GM21619 (cell line): ENCODE results near the gene NCAM1.

Source experiments
- ATAC-seq: cut with Tn5 transposase; IDR thresholded peaks from one replicate; pipeline ENCODE4 v1.9.1; 2021; ENCODE audit not compliant: unreplicated experiment

Gene NCAM1

DNA sequence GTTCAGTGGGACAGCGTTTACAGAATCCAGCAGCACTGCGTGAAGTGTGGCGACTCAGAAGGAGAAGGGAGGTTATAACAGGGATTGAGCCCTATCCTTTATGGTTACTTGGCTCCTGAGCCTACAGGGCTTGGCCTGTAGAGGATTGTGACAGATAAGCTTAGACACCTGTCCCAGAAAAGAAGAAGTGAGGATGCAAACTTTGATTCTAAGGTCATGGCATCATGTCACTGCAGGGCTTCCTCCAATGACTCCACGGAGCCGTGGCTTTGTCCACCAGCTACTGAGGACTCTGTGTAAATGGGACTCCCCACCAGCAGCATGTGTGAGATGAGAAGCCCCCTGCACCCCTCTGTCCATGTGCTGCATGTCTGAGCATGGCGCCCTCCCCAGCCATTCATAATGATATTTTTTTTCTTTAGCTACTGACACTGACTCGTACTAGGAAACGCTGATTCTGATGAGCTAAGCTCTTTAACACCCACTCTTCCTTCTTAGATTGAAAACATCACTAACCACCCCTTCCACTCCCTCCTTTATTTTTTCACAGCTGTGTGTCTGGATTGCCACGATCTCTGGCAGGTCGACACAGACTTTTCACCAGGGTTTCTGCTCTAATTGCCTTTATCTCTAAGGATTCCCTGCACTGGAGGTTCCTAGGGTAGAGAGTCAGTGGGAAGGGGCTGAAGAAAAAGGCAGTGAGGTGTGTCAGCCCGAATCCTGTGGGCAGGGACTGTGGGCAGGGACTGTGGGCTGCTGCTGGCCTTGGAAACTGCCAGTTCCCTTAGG, 287.7 kb downstream of the NCAM1 start:
- ATAC-seq, result no peak

DNA sequence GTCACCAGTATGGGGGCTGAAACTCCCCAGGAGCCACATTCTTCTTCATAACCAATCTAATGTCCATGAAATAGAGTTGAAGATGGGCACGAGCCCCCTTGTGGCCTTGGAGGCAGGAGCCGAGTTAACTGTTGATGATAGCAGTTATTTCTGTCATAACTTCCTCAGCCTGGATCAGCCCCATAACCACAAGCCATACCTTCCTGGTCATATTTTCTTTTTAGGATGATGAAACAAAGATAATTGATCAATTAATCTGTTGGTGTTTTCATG, 288.2 kb downstream of the NCAM1 start:
- no peak for ATAC-seq

- no peak for ATAC-seq
Observed at GRCh38 chr11:113249786-113250185, 288.6 kb downstream of the NCAM1 start.

- no peak for ATAC-seq
Observed at GRCh38 chr11:113251281-113251680, 290.1 kb downstream of the NCAM1 start.

DNA sequence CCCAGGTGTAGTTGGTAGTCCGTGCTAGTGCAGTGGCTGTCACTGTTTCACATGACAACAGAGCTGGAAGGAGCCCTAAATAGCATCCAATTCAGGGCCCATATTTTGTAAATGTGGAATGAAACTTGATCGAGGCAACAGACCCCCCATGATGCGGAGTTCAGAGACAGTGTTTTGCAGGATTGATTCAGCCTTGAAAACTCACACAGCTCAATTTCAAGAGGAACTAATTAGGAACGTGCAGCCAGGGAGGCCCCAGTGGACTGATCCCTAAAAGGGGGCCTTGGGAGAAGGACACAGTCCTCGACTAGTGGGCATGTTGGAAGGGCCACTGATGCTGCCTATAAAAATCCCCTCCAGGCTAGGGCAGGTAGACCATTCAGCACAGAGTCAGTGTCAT, 292.2 kb downstream of the NCAM1 start:
- no peak for ATAC-seq

DNA sequence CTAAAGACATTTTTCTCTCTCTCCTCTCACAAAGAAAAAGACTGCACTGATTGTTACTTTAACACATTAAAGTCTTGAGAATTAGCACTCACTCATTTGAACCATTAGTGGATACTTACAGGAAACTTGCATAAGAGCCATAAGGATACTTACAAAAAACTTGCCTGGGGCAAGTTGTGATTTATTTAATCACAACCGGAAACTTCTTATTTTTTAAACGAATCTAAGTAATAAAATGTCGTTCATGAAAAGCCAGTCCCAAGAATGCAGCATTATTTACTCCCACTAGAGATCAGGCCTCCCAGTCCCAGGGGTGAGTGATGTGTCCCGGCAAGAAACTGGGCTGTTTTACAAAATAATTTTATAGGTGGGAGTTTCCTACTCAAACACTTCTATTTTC, 293.9 kb downstream of the NCAM1 start:
- ATAC-seq, result no peak

DNA sequence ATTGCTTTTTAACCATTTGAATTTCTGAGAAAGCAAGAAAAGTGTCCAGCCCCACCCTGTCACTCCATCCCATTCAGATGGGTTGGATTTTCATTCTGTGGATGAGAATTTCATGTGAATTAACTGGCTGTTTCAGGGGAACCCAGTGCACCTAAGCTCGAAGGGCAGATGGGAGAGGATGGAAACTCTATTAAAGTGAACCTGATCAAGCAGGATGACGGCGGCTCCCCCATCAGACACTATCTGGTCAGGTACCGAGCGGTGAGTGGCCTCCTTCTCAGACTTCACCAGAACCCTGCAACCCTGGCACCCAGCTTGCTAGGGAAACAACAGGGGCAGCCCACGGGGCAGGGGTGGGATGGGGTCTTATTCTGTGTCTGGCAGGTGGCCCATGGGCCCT, 294.5 kb downstream of the NCAM1 start:
- ATAC-seq, result no peak

DNA sequence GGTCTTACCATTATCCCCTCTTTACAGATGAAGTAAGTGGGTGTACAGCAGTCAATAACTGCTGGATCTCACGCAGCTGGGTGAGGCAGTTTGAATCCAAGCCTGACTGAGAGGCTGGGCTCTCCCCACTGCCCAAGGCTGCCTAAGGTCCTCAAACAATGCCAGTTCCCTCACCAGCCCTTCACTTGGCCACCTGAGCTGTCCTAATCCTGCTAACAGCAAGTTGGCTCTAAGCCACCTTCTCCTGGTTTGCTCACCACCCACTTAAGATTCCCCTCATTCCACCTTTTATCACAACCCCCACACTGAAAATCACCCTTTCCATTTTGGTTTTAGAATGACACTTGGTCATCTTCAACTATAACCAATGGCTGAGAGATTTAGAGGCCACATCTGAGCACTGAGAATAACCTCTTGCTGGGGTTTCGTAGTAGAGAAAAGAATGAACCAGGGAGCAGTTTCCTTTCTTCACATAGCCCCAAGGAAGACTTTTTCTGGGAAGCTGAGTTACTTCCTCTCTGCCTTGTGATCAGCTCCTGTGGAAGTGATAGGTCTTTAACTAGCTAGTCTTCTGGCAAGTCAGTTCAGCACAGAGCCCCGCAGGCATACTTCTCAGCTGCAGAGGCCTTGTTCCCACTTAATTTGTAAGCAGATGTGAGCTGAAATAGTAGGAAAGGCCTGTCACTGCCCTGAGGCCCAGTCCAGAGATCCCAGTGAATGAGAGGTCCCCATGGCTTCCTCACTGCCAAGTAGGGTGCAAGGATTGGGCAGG, 295.4 kb downstream of the NCAM1 start:
- ATAC-seq, result no peak

DNA sequence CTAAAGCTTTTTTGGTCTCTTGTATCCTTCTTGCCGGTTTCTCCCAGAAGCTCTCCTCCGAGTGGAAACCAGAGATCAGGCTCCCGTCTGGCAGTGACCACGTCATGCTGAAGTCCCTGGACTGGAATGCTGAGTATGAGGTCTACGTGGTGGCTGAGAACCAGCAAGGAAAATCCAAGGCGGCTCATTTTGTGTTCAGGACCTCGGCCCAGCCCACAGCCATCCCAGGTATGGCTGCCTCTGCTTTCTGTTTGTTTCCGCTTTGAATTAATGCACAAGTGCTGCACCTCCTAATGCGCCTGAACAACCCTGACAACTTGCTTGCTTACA, 298.8 kb downstream of the NCAM1 start:
- no peak for ATAC-seq

DNA sequence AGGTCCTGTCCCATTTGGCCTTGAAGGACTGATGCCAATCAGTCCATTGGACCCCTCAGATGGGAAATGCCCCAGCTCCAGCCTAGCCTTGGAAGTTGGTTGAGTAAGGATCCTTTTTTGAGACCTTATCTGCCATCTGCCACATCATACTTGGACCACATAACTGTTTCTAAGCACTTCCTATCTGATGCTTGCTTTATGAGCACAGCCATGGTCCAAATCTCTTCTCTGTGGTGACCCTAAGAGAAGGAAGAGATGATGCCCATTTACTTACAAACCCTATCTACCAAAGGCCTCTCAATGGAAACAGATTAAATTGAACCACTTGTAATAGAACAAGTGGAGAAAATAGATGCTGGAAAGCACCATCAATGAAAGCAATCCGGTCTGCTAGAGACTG, 299.3 kb downstream of the NCAM1 start:
- no peak for ATAC-seq

DNA sequence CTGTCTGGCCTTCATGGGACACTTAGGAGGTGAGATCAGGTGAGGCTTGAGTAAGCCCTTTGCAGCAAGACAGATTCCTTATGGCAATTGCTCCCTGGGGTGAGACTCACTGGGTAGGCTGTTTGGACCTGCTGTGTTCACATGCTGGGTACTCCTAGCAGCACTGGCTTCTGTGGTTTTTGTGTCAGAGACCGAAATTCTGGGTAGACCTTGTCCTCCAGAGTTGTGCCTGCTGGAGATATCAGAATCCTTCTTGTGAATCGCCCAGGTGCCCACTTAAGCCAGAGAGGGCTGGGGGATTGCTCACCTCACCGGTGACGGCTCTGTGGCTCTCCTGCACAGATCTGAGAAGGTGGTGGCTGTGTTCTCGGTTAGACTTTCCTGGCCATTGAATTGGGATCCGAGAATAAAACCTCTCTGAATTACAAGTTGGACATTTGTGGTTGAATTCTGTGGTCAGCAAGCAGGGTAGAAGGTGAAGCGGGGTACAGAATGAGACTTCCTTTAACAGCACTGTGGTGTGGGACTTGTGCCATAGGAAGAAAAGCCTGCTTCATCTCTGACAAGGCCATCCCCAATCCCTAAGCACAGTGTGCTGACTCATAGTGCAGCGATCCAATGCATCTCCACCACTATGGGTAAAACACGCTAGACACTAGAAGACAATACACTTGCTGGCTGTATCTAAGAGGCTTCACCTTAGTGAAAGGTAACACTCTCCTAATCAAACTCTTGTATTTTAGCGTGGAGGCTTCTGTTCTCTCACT, 300.7 kb downstream of the NCAM1 start:
- ATAC-seq, result no peak

- no peak for ATAC-seq
Observed at GRCh38 chr11:113262594-113262993, 301.4 kb downstream of the NCAM1 start.

- no peak for ATAC-seq
Observed at GRCh38 chr11:113263458-113264259, 302.4 kb downstream of the NCAM1 start.

DNA sequence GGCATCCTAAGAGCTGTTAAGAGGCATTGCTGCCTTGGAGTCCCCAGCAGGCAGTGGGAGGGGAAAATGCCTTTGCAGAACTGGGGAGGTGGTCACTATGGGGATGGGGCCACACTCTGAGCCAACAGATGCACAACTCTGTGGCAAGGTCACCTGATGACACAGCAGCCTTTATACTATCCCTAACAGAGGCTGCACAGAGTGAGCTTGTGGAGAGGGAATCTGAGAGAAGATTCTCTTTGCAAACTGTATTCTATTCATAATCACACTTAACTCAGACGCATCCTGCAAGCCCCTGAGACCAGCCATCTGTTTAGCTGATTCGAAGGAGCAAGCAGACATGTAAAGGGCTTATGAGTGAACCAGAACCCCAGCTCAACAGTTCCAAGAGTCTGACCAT, 304.1 kb downstream of the NCAM1 start:
- no peak for ATAC-seq

GRCh38 chr11:113267493-113267892, 306.3 kb downstream of the NCAM1 start:
- ATAC-seq, result no peak

GRCh38 chr11:113269096-113269495, 307.9 kb downstream of the NCAM1 start:
- no peak for ATAC-seq

- ATAC-seq, result no peak
Observed at GRCh38 chr11:113269636-113270035, 308.4 kb downstream of the NCAM1 start.

DNA sequence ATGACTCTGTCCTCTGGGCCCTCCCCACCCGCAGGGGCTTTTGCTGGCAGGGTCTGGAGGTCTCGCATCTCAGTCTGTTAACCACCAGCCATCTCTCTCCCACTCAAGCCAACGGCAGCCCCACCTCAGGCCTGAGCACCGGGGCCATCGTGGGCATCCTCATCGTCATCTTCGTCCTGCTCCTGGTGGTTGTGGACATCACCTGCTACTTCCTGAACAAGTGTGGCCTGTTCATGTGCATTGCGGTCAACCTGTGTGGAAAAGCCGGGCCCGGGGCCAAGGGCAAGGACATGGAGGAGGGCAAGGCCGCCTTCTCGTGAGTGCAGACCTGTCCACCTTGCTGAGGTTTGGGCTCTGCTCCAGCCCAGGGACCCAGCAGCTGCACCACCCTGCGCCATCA, 308.9 kb downstream of the NCAM1 start:
- ATAC-seq, result no peak

DNA sequence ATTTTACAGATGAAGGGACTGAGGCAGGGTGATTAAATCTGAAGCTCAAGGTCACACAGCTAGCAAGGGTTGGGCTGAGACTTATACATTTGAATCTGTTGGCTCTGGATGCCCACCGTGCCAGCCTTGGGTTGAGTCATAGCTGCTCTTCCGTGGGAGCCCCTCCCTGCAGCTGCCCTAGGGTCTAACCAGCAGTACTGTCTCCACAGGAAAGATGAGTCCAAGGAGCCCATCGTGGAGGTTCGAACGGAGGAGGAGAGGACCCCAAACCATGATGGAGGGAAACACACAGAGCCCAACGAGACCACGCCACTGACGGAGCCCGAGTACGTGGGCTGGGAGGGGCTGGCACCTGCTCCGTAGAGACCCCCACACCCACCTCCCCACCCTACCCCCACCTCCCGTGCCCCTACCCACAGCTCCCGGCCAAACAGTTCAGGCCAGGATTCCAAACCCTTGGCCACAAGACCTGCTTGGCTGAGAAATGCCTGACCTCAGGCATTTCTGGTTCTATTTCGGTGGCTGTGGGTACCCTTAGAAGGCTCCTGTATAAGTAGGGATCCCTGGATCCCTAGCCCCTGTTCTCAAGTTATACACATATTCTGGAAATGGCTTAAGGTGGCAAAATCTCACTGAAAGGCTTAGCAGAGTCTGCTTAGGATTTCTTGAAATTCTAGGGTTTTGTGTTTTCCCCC, 310.5 kb downstream of the NCAM1 start:
- ATAC-seq, result no peak

DNA sequence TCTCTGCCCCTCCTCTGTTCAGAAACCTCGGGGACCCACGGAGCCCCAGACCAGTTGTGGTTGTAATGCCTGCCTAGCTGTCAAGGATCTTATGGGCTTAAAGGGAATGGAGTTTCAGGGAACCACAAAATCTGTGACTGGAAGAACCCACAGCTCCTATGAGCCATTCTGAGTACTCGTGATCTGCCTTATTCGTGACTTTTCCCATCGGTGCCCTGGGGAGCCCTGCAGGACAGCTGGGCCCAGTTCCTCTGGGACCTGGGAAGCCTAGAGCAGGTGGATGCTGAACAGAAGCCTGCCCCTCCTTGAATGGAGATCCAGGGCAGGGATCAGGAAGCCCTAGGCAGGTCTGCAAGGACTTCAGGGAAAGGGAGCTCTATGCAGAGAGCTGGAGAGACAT, 311.1 kb downstream of the NCAM1 start:
- no peak for ATAC-seq
